ENCODE measurements around the gene TMEM217.

TMEM217 gene

DNA sequence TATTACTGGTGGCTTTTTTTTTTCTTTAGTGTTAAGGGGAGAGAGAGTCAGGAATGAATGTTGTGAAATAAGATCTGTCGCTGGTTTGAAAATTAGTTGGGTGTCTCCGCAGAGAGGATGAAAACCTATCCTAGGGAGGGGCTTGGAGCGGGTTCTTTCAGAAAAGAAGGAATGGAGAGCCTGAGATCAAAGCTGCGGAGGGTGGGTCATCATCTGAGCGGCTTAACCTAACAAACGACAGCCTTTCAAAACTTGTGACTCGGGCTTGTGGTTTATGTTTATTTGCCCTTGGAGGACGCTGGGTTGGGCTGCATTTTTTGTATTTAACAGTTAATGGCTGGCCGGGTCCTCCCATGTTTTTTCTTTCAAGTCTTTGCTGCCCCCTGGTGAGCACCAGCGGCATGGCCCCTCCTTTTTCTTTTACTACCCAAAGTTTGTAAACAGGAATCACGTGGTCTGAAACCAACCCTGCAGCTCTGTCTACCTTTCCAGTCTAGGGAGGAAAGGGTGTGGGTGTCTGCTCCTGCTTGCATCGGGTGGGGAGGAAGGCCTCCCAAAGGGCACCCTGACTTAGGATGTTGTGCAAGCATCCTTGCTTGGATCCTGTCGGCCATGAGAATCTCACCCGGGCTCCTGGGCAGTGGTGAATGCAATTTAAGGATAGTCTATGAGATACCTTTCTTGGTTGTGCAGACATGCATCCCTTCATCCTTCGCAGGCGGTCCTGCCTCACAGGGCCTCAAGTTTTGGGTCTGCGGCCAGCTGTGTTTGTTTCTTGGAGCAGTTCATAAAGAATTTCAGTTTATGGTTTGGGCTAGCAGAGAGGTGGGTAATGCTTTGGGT is 85.8 kb downstream of the TMEM217 start:
- Histone ChIP-seq H3K36me3 (replicated peaks; ENCODE audit: low read depth, low read length) (peaks cover 64% of the 10 kb centered on the region), H3K79me2 (ENCODE audit: low read length) (peaks cover 77% of the 10 kb centered on the region), H3K9ac (ENCODE audit: low read length) (peak overlapping the region; percentile 100), H2AFZ (ENCODE audit: low read depth, low read length) (no peak overlapping the region), H3K27ac (ENCODE audit: low read length) (peak overlapping the region; percentile 95), H3K4me2 (ENCODE audit: low read length) (peak overlapping the region; percentile 95), H4K20me1 (ENCODE audit: insufficient read depth, low read length) (peaks cover 39% of the 10 kb centered on the region), H3K4me3 (ENCODE audit: low read length) (peak overlapping the region; percentile 89), H3K4me1 (ENCODE audit: low read length) (peaks cover 56% of the 10 kb centered on the region), H3K27me3 (ENCODE audit: low read depth, low read length) (no peaks in the 10 kb centered on the region), H3K9me3 (ENCODE audit: insufficient read depth, low read length) (no peaks in the 10 kb centered on the region)
- TF ChIP-seq, protein P1, sequence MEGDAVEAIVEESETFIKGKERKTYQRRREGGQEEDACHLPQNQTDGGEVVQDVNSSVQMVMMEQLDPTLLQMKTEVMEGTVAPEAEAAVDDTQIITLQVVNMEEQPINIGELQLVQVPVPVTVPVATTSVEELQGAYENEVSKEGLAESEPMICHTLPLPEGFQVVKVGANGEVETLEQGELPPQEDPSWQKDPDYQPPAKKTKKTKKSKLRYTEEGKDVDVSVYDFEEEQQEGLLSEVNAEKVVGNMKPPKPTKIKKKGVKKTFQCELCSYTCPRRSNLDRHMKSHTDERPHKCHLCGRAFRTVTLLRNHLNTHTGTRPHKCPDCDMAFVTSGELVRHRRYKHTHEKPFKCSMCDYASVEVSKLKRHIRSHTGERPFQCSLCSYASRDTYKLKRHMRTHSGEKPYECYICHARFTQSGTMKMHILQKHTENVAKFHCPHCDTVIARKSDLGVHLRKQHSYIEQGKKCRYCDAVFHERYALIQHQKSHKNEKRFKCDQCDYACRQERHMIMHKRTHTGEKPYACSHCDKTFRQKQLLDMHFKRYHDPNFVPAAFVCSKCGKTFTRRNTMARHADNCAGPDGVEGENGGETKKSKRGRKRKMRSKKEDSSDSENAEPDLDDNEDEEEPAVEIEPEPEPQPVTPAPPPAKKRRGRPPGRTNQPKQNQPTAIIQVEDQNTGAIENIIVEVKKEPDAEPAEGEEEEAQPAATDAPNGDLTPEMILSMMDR (IDR thresholded peaks at IDR 0.05; ENCODE audit: low read depth, low read length): peak; percentile 86
- TF ChIP-seq EZH2phosphoT487 (IDR thresholded peaks at IDR 0.05; ENCODE audit: low read depth): no peak

DNA sequence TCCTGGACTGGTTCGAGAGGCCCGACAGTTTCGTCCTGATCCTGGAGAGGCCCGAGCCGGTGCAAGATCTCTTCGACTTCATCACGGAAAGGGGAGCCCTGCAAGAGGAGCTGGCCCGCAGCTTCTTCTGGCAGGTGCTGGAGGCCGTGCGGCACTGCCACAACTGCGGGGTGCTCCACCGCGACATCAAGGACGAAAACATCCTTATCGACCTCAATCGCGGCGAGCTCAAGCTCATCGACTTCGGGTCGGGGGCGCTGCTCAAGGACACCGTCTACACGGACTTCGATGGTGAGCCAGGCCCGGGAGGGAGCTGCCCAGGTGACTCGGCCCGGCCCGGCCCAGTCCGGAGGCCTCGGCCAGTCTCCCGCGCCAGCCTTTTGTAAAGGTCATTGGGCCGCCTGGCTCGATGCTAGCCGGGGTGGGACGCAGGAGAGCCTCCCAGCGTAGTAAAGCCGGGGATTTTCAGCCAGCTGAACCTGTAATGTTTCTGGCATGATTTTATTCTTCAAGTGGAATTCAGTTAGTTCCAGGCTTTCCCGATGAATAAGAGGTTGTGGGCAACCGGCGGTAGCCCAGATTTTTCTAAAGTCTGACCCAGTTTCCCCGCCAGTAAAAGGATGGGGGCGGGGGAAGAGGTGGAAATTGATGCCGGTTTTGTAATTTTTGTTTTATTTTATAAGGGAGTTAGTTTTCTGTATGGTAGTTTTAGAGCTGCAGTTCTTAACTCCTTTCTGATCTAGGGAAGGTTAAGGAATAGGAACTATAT is 86.6 kb downstream of the TMEM217 start:
- Histone ChIP-seq H3K79me2 (ENCODE audit: low read length) (peaks cover 77% of the 10 kb centered on the region), H3K27me3 (ENCODE audit: low read depth, low read length) (no peaks in the 10 kb centered on the region), H4K20me1 (ENCODE audit: insufficient read depth, low read length) (peaks cover 39% of the 10 kb centered on the region), H3K9ac (ENCODE audit: low read length) (peak overlapping the region; percentile 100), H3K4me3 (ENCODE audit: low read length) (peak overlapping the region; percentile 89), H3K36me3 (replicated peaks; ENCODE audit: low read depth, low read length) (peaks cover 57% of the 10 kb centered on the region), H3K4me2 (ENCODE audit: low read length) (peak overlapping the region; percentile 95), H3K27ac (ENCODE audit: low read length) (peak overlapping the region; percentile 95), H3K9me3 (ENCODE audit: insufficient read depth, low read length) (no peaks in the 10 kb centered on the region), H2AFZ (ENCODE audit: low read depth, low read length) (no peak overlapping the region), H3K4me1 (ENCODE audit: low read length) (peaks cover 54% of the 10 kb centered on the region)
- no peak for TF ChIP-seq EZH2phosphoT487 (IDR thresholded peaks at IDR 0.05; ENCODE audit: low read depth)
- TF ChIP-seq, protein P1 (IDR thresholded peaks at IDR 0.05; ENCODE audit: low read depth, low read length): no peak

DNA sequence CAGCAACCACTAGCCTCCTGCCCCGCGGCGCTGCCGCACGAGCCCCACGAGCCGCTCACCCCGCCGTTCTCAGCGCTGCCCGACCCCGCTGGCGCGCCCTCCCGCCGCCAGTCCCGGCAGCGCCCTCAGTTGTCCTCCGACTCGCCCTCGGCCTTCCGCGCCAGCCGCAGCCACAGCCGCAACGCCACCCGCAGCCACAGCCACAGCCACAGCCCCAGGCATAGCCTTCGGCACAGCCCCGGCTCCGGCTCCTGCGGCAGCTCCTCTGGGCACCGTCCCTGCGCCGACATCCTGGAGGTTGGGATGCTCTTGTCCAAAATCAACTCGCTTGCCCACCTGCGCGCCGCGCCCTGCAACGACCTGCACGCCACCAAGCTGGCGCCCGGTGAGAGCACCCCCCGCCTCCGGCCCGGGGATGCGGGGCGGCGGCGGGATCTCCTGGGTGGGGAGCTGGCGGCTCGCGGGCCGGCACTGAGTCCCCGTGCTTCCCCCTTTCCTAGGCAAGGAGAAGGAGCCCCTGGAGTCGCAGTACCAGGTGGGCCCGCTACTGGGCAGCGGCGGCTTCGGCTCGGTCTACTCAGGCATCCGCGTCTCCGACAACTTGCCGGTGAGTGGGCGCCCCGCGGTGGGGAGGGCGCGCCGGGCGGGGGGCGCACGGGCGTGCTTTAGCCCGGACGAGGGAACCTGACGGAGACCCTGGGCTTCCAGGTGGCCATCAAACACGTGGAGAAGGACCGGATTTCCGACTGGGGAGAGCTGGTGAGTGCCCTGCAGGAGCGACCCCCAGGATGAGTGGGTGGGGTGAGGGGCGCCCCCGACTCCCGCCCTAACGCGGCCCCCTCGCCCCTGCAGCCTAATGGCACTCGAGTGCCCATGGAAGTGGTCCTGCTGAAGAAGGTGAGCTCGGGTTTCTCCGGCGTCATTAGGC is 87.4 kb downstream of the TMEM217 start:
- Histone ChIP-seq H3K4me2 (ENCODE audit: low read length) (peak overlapping the region; percentile 95), H3K36me3 (replicated peaks; ENCODE audit: low read depth, low read length) (peaks cover 54% of the 10 kb centered on the region), H3K27me3 (ENCODE audit: low read depth, low read length) (no peaks in the 10 kb centered on the region), H3K9me3 (ENCODE audit: insufficient read depth, low read length) (no peaks in the 10 kb centered on the region), H3K4me3 (ENCODE audit: low read length) (peak overlapping the region; percentile 89), H3K79me2 (ENCODE audit: low read length) (peaks cover 74% of the 10 kb centered on the region), H3K4me1 (ENCODE audit: low read length) (peaks cover 46% of the 10 kb centered on the region), H3K9ac (ENCODE audit: low read length) (peak overlapping the region; percentile 100), H4K20me1 (ENCODE audit: insufficient read depth, low read length) (peaks cover 38% of the 10 kb centered on the region), H2AFZ (ENCODE audit: low read depth, low read length) (no peak overlapping the region), H3K27ac (ENCODE audit: low read length) (peak overlapping the region; percentile 95)
- TF ChIP-seq, protein P1 (IDR thresholded peaks at IDR 0.05; ENCODE audit: low read depth, low read length): peak; percentile 14
- no peak for TF ChIP-seq EZH2phosphoT487 (IDR thresholded peaks at IDR 0.05; ENCODE audit: low read depth)

Data from OCI-LY3 (cell line).